HepG2 (cell line): ENCODE results near the gene CTNNAL1. TPM values are rescaled to one million over a fixed set of nuclear protein-coding genes. Genes with fewer than 3 reads are reported as not detected.

Experiments used
- ATAC-seq: fragments of 200-7000 bp; cut with Tn5 transposase; 3 replicates; pipeline ENCODE4 v1.9.1; 2020; ENCODE audit warnings: mild to moderate bottlenecking, moderate library complexity
- BruUV-seq: library from RNA; stranded (reverse); fragments of 400-500 nt; replicated peaks from 2 replicates; lab custom pipeline; 2021; lab: Mats Ljungman, UMichigan
- CTCF ChIA-PET: fragments of 300-600 bp; formaldehyde crosslinking; extraction: SDS; loops from one replicate; lab custom pipeline; 2021; ENCODE audit warnings: low total read pairs, inconsistent platforms, low intra/inter-chr PET ratio; lab: Yijun Ruan, JAX
- POLR2A ChIA-PET: fragments of 350-600 bp; sonication (Branson Sonifier 250); formaldehyde crosslinking; loops from one replicate; lab custom pipeline; 2020; ENCODE audit warnings: antibody characterized with exemption, inconsistent platforms; lab: Yijun Ruan, JAX
- DNase-seq: peaks from one replicate; pipeline ENCODE4 v3.0.0-alpha.2; 2015; ENCODE audit warnings: low spot score
- FAIRE-seq: peaks from 3 replicates; lab custom pipeline; 2011; peaks lifted over from hg19 to GRCh38; lab: Jason Lieb, UNC
- H2AFZ ChIP-seq: one replicate; pipeline ENCODE4 v1.6.1; 2011; ENCODE audit warnings: low read length, inconsistent platforms
- H3K27ac ChIP-seq: fragments of 300-600 bp; 3 replicates; pipeline ENCODE4 v1.8.0; 2011; ENCODE audit warnings: mixed run types, mild to moderate bottlenecking, mixed read lengths, low read length, inconsistent platforms; ENCODE audit not compliant: insufficient read depth; ENCODE audit errors: extremely low read length
- H3K27me3 ChIP-seq, 2 experiments: fragments of 200-600 bp in 1 of 2; 2 replicates in 1 of 2; 3 replicates in 1 of 2; pipeline versions ENCODE4 v1.6.0 to v1.8.0; 2011; ENCODE audit warnings: low read length in 2 of 2, mild to moderate bottlenecking in 2 of 2, moderate library complexity in 2 of 2, inconsistent platforms in 1 of 2; ENCODE audit not compliant: insufficient read depth in 2 of 2, control insufficient read depth in 1 of 2
- H3K36me3 ChIP-seq, 2 experiments: fragments of 200-600 bp in 1 of 2; replicated peaks in 1 of 2; 2 replicates in 1 of 2; 3 replicates in 1 of 2; pipeline versions ENCODE4 v1.5.1 to v1.8.0; 2011; ENCODE audit warnings: low read length in 2 of 2, inconsistent platforms in 1 of 2; ENCODE audit not compliant: insufficient read depth in 2 of 2, control insufficient read depth in 1 of 2
- H3K4me1 ChIP-seq: 2 replicates; pipeline ENCODE4 v1.5.1; 2012; ENCODE audit warnings: low read length, inconsistent platforms; ENCODE audit not compliant: insufficient read depth
- H3K4me2 ChIP-seq: 2 replicates; pipeline ENCODE4 v1.6.0; 2011; ENCODE audit warnings: low read depth, low read length, inconsistent platforms
- H3K4me3 ChIP-seq, 3 experiments: fragments of 200-600 bp in 1 of 3; sonication (generic), shearing (Covaris generic) in 1 of 3; replicated peaks in 1 of 3; 2 replicates each; pipeline ENCODE4 v1.5.1; 2011 to 2016; ENCODE audit warnings: low read length in 3 of 3, inconsistent platforms in 2 of 3, low read depth in 2 of 3, mild to moderate bottlenecking in 2 of 3, control low read depth in 1 of 3, mixed read lengths in 1 of 3; ENCODE audit not compliant: insufficient read depth in 1 of 3
- H3K79me2 ChIP-seq: one replicate; pipeline ENCODE4 v1.6.1; 2011; ENCODE audit warnings: low read length, inconsistent platforms; ENCODE audit not compliant: insufficient read depth
- H3K9ac ChIP-seq: 2 replicates; pipeline ENCODE4 v1.6.0; 2011; ENCODE audit warnings: mild to moderate bottlenecking, low read depth, low read length, inconsistent platforms; ENCODE audit not compliant: insufficient read depth
- H3K9me3 ChIP-seq: 2 replicates; pipeline ENCODE4 v1.5.1; 2012; ENCODE audit warnings: mild to moderate bottlenecking, low read length
- H4K20me1 ChIP-seq: 2 replicates; pipeline ENCODE4 v1.6.0; 2011; ENCODE audit warnings: inconsistent platforms, mild to moderate bottlenecking, low read length, moderate library complexity; ENCODE audit not compliant: insufficient read depth
- KAT8 ChIP-seq: IDR thresholded peaks from 2 replicates; pipeline ENCODE4 v1.6.1; 2016; ENCODE audit warnings: missing genetic modification reagents, missing compliant biosample characterization
- NFATC3 ChIP-seq: sonication (generic); formaldehyde crosslinking; IDR thresholded peaks from 2 replicates; pipeline ENCODE4 v1.5.1; 2020; ENCODE audit warnings: mild to moderate bottlenecking, missing genetic modification reagents
- SNRNP70 ChIP-seq: fragments of 200-400 bp; formaldehyde crosslinking; IDR thresholded peaks from 2 replicates; pipeline ENCODE4 v1.6.1; 2017; ENCODE audit warnings: mild to moderate bottlenecking, low read depth, low read length, moderate library complexity
- ZFY ChIP-seq: sonication (generic); formaldehyde crosslinking; IDR thresholded peaks from 2 replicates; pipeline ENCODE4 v1.4.0; 2020; ENCODE audit warnings: missing genetic modification reagents
- ZNF17 ChIP-seq: sonication (generic); formaldehyde crosslinking; IDR thresholded peaks from 2 replicates; pipeline ENCODE4 v1.5.0; 2020; ENCODE audit warnings: mild to moderate bottlenecking, missing genetic modification reagents
- ZNF274 ChIP-seq: sonication (generic); formaldehyde crosslinking; IDR thresholded peaks from 2 replicates; pipeline ENCODE4 v1.5.1; 2020; ENCODE audit warnings: mild to moderate bottlenecking, missing genetic modification reagents
- ZNF33B ChIP-seq: sonication (generic); formaldehyde crosslinking; IDR thresholded peaks from 2 replicates; pipeline ENCODE4 v1.5.1; 2020; ENCODE audit warnings: mild to moderate bottlenecking, missing genetic modification reagents
- WGBS: methylation state at CpG from one replicate; pipeline ENCODE4 v1.1.6; 2017; ENCODE audit warnings: low lambda C conversion rate; 5-methylcytosine and 5-hydroxymethylcytosine counted together
- in situ Hi-C: cut with HindIII; loops from 2 replicates; pipeline ENCODE4 v1.10.0; 2017; ENCODE audit warnings: low pct_unique_long_range_greater_than_20kb; ENCODE audit not compliant: extremely low pct_ligation_motif_present
- intact Hi-C: fragments of 100-400 bp; cut with micrococcal nuclease; formaldehyde crosslinking; loops from one replicate; pipeline ENCODE4 v1.10.0; 2022; ENCODE audit not compliant: unreplicated experiment
- polyA plus RNA-seq, 8 experiments: library from polyadenylated mRNA; depleted of rRNA in 3 of 8; stranded (reverse) in 7 of 8; unstranded in 1 of 8; fragments of >200 nt; fragmentation: Illumina TruSeq in 4 of 8; extraction: Trizol in 4 of 8; gene quantifications; 2 replicates each; pipeline versions ENCODE4 v1.2.1 to v1.2.3, GENCODE V29; 2011 to 2016; ENCODE audit warnings: low read depth in 4 of 8, missing spikeins in 1 of 8, mixed read lengths in 1 of 8; ENCODE audit not compliant: insufficient read depth in 1 of 8
- total RNA-seq, 5 experiments: library from RNA; depleted of rRNA; stranded (reverse); fragments of >200 nt; fragmentation: Illumina TruSeq; extraction: Trizol; gene quantifications; 2 replicates each; pipeline ENCODE4 v1.2.3, GENCODE V29; 2016; ENCODE audit warnings: low read depth in 1 of 5
- TF ChIP-seq, protein P1 (sequence below): sonication (generic); formaldehyde crosslinking; IDR thresholded peaks from 2 replicates; pipeline ENCODE4 v1.5.0; 2020; ENCODE audit warnings: mild to moderate bottlenecking, missing genetic modification reagents
- TF ChIP-seq, protein P2 (sequence below): sonication (generic); formaldehyde crosslinking; conservative IDR thresholded peaks from 2 replicates; pipeline ENCODE4 v1.4.0; 2020; ENCODE audit warnings: missing genetic modification reagents

Gene CTNNAL1
- total and polyA plus RNA-seq, 2 of the 13 experiments (the other 11 are each of a cell fraction or from before 2014, with no cell fraction given), result 32.0 to 162 TPM

DNA sequence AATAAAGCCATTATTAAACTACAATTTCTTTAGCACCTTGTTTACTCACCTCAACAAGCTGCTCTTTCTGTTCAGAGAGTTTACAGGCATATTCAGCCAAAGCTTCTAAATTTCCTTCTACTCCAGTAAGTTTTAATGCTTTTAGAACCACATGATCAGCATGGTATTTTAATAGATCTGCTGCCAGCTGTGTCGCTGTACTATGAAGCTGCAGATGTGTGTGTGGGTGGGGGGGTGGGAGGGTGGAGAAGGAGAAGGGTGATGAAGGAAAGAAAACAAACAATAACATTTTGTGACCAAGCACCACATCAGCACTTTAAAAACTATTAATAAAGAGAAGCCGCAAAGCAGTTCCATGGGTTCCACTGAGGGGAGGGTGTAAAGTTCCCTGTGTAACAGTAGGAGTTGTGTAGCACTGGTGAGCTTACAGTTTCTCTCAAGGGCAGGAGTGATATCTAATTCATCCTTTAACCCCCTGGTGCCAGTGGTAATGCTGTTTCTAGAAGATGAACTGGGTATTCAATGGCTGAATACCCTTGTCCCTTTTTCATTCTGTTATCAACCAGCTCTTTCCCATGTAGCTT lies 40.6 kb downstream of the CTNNAL1 start:
- in situ Hi-C loops, result no loop called here
- CTCF ChIA-PET, result no interaction called here

More for the DNA sequence above, 40.6 kb downstream of the CTNNAL1 start:
- Histone ChIP-seq H3K36me3 (peaks cover 3 to 32% of the 10 kb centered on the region in 2 experiments; a peak in 2 of 5 replicates), H3K27me3 (no peaks in the 10 kb centered on the region), H3K4me1 (no peaks in the 10 kb centered on the region), H3K9me3 (no peaks in the 10 kb centered on the region), H3K4me2 (no peak overlapping the region), H3K79me2 (no peaks in the 10 kb centered on the region), H3K4me3 (no peak overlapping the region), H3K9ac (no peak overlapping the region), H3K27ac (no peak overlapping the region), H2AFZ (no peak overlapping the region), H4K20me1 (no peaks in the 10 kb centered on the region)
- intact Hi-C loops, result no loop called here
- BruUV-seq, result no TSS peak
- POLR2A ChIA-PET, result no interaction called here
- WGBS, result 94% methylated on average over 2 of the region's 2 CpGs
- DNase-seq, result no peak
- ATAC-seq, result no peak
- FAIRE-seq, result no peak
- TF ChIP-seq ZNF17 (CRISPR knock-in tag) (no peak), NFATC3 (CRISPR knock-in tag) (no peak), KAT8 (no peak), SNRNP70 (no peak), ZNF274 (CRISPR knock-in tag) (no peak), ZFY (CRISPR knock-in tag) (no peak), ZNF33B (CRISPR knock-in tag) (no peak)
- TF ChIP-seq, protein P1, sequence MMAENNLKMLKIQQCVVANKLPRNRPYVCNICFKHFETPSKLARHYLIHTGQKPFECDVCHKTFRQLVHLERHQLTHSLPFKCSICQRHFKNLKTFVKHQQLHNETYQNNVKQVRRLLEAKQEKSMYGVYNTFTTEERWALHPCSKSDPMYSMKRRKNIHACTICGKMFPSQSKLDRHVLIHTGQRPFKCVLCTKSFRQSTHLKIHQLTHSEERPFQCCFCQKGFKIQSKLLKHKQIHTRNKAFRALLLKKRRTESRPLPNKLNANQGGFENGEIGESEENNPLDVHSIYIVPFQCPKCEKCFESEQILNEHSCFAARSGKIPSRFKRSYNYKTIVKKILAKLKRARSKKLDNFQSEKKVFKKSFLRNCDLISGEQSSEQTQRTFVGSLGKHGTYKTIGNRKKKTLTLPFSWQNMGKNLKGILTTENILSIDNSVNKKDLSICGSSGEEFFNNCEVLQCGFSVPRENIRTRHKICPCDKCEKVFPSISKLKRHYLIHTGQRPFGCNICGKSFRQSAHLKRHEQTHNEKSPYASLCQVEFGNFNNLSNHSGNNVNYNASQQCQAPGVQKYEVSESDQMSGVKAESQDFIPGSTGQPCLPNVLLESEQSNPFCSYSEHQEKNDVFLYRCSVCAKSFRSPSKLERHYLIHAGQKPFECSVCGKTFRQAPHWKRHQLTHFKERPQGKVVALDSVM (CRISPR knock-in tag), result no peak
- TF ChIP-seq, protein P2, sequence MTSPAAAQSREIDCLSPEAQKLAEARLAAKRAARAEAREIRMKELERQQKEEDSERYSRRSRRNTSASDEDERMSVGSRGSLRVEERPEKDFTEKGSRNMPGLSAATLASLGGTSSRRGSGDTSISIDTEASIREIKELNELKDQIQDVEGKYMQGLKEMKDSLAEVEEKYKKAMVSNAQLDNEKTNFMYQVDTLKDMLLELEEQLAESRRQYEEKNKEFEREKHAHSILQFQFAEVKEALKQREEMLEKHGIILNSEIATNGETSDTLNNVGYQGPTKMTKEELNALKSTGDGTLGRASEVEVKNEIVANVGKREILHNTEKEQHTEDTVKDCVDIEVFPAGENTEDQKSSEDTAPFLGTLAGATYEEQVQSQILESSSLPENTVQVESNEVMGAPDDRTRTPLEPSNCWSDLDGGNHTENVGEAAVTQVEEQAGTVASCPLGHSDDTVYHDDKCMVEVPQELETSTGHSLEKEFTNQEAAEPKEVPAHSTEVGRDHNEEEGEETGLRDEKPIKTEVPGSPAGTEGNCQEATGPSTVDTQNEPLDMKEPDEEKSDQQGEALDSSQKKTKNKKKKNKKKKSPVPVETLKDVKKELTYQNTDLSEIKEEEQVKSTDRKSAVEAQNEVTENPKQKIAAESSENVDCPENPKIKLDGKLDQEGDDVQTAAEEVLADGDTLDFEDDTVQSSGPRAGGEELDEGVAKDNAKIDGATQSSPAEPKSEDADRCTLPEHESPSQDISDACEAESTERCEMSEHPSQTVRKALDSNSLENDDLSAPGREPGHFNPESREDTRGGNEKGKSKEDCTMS (CRISPR knock-in tag), result no peak
